Stimulated activated CD4-positive, alpha-beta T cell treated with anti-CD3 and anti-CD28 coated beads, TNF-alpha, amount 100 ng/mL, for 1 hour (primary cell): Measurements from ENCODE around the gene EPB41L4B.
"Not testable (repeated sequence)": the region's sequence is repeated elsewhere in the genome, so short reads cannot be mapped to it uniquely, and the experiment has no call there.

Source experiments
- DNase-seq, 3 donors: peaks; one replicate each; pipeline ENCODE4 v3.0.0-alpha.2; 2020; ENCODE audit warnings: low read depth in 3 of 3, low spot score in 1 of 3

EPB41L4B gene

DNA sequence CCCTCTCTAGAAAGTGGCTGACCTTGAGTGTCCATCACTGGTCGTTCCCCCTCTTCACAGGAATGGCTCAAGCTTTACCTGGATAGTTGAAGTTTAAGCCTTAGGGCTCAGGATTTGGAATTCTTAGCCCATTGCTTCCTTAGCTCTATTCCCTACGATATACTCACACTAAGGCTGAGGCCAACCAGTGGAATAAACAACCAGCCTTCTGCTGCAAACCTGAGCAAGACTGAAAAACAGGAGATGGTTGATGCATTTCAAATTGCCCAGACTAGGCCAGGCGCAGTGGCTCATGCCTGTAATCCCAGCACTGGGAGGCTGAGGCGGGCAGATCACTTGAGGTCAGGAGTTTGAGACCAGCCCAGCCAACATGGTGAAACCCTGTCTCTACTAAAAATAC lies 194.2 kb downstream of the EPB41L4B start:
- DNase-seq, result not testable (repeated sequence)

DNA sequence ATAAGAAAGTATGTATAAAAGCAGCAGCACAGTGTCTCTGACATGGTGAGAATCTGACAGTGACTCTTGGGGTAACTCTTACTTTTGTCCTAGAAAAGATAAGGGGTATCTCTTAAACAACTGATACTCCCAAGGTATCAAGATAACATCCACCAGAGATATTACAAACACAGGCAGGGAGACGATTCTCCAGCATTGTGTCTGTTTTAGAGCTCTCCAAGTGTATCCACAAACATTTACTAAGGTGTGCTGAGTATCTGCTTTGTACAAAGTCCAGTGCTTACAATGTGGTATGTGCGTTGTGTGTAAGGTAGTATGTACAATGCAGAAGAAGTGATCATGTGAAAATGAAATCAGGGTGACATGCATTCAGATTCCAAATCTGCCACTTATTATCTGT lies 196.7 kb downstream of the EPB41L4B start:
- DNase-seq, result no peak

DNA sequence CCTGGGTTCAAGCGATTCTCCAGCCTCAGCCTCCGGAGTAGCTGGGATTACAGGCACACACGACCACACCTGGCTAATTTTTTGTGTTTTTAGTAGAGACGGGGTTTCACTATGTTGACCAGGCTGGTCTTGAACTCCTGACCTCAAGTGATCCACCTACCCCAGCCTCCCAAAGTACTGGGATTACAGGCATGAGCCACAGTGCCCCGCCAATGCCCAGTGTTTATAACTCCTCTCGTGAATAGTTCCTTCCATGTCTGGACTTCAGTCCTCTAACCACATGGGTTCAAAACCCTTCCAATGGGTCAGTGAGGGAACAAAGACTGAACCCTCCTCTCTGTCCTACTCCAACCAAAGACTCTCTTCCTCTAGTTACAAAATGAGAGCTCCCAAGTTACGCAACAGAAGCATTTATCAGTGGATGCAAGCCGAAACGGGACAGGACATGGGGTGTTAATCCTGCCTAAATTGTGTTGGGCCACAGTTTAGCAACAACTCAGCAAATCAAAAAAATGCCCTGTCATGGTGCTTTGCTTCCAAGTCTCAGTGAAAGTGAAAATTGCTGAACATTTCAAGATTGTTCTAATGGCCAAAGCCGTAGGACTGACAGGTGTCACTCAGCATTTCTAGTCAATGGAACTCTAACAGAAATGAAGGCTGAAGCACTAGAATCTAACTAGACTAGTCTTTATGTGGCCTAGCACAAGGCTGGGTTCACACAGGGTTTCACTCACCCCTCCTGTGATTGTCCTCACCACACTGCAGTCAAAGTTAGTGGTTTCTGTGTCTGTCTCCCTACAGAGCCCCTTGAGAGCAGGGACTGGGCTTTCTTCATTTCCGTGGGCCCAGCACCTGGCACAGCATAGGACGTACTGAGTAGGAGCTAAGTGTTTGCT lies 197.9 kb downstream of the EPB41L4B start:
- no peak for DNase-seq
